T-cell (primary cell): Measurements from ENCODE around the gene SSBP2. TPM values are rescaled to one million over a fixed set of nuclear protein-coding genes. Genes with fewer than 3 reads are reported as not detected.

Experiments used
- ATAC-seq, 4 experiments: fragments of 200-7000 bp in 3 of 4; fragments of 150-1000 bp in 1 of 4; cut with Tn5 transposase; replicated peaks in 1 of 4; 1 replicate in 3 of 4; 2 replicates in 1 of 4; pipeline ENCODE4 v1.10.0; 2021; ENCODE audit warnings: moderate library complexity in 3 of 4, mild to moderate bottlenecking in 2 of 4, moderate number of reproducible peaks in 1 of 4
- CTCF ChIA-PET, 2 donors: fragments of 300-600 bp; sonication (Branson Sonifier 250); formaldehyde crosslinking; loops; one replicate each; lab custom pipeline; 2022; ENCODE audit warnings: antibody characterized with exemption in 2 of 2; lab: Charles Lee
- POLR2A ChIA-PET, 2 donors: fragments of 300-600 bp; sonication (Branson Sonifier 250); formaldehyde crosslinking; loops; one replicate each; lab custom pipeline; 2022; ENCODE audit warnings: antibody characterized with exemption in 2 of 2; lab: Charles Lee
- DNase-seq, 35 experiments: peaks; one replicate each; pipeline versions ENCODE4 v3.0.0 to v3.0.0-alpha.2; 2013 to 2023
- H3K27ac ChIP-seq: one replicate; pipeline ENCODE4 v1.5.1; 2013; ENCODE audit warnings: low read length
- H3K27me3 ChIP-seq, 2 experiments: replicated peaks in 1 of 2; 1 replicate in 1 of 2; 2 replicates in 1 of 2; pipeline versions ENCODE4 v1.6.1 to v1.7.0; 2013; ENCODE audit warnings: low read length in 1 of 2, mixed read lengths in 1 of 2; ENCODE audit not compliant: control insufficient read depth in 2 of 2, insufficient read depth in 2 of 2; ENCODE audit errors: extremely low read depth in 1 of 2
- H3K36me3 ChIP-seq, 2 donors: 1 replicate in 1 of 2; 2 replicates in 1 of 2; pipeline versions ENCODE4 v1.6.1 to v1.7.0; 2013; ENCODE audit warnings: low read length in 1 of 2; ENCODE audit not compliant: control insufficient read depth in 2 of 2, insufficient read depth in 1 of 2; ENCODE audit errors: extremely low read depth in 1 of 2
- H3K4me1 ChIP-seq, 2 experiments: 1 replicate in 1 of 2; 2 replicates in 1 of 2; pipeline versions ENCODE4 v1.6.1 to v1.7.0; 2013; ENCODE audit warnings: low read length in 2 of 2, mixed read lengths in 1 of 2; ENCODE audit not compliant: insufficient read depth in 2 of 2, control insufficient read depth in 1 of 2; ENCODE audit errors: extremely low read depth in 1 of 2
- H3K4me3 ChIP-seq, 2 donors: 1 replicate in 1 of 2; 2 replicates in 1 of 2; pipeline versions ENCODE4 v1.5.1 to v1.7.0; 2013; ENCODE audit warnings: mild to moderate bottlenecking in 2 of 2, low read length in 1 of 2, moderate library complexity in 1 of 2; ENCODE audit not compliant: control insufficient read depth in 1 of 2; ENCODE audit errors: extremely low read depth in 1 of 2
- H3K9me3 ChIP-seq: 2 replicates; pipeline ENCODE4 v1.7.0; 2013
- H3K27ac Mint-ChIP-seq, 2 donors: one replicate each; pipeline ENCODE4 v1.8.0; 2020 to 2021; ENCODE audit warnings: mild to moderate bottlenecking in 2 of 2, mixed read lengths in 2 of 2
- H3K27me3 Mint-ChIP-seq, 2 donors: one replicate each; pipeline ENCODE4 v1.8.0; 2021 to 2022; ENCODE audit warnings: mixed read lengths in 2 of 2
- H3K36me3 Mint-ChIP-seq: one replicate; pipeline ENCODE4 v1.8.0; 2021; ENCODE audit warnings: mixed read lengths
- H3K4me1 Mint-ChIP-seq, 3 donors: one replicate each; pipeline ENCODE4 v1.8.0; 2020 to 2022; ENCODE audit warnings: mixed read lengths in 3 of 3, mild to moderate bottlenecking in 1 of 3
- H3K4me3 Mint-ChIP-seq, 3 donors: one replicate each; pipeline ENCODE4 v1.8.0; 2020 to 2022; ENCODE audit warnings: mild to moderate bottlenecking in 3 of 3, mixed read lengths in 3 of 3, moderate library complexity in 3 of 3
- H3K9me3 Mint-ChIP-seq, 3 donors: one replicate each; pipeline ENCODE4 v1.8.0; 2020 to 2022; ENCODE audit warnings: mixed read lengths in 3 of 3
- WGBS: methylation state at CpG from one replicate; pipeline ENCODE4 v1.1.5; 2013; ENCODE audit warnings: missing lambda C conversion rate; ENCODE audit not compliant: insufficient coverage; 5-methylcytosine and 5-hydroxymethylcytosine counted together
- total RNA-seq, 35 experiments: library from RNA in 6 of 35; stranded (reverse) in 6 of 35; fragments of 120-200 nt in 1 of 35; gene quantifications; one replicate each; pipeline versions ENCODE4 v1.2.1 to v1.2.4 and lab custom pipeline; 2013 to 2026

Gene SSBP2
- total RNA-seq, 5 donors from 2014 or later (not counting 1 experiment from before 2014, with no cell fraction given) = 31.1 to 44.9 (median 35.8) TPM

DNA sequence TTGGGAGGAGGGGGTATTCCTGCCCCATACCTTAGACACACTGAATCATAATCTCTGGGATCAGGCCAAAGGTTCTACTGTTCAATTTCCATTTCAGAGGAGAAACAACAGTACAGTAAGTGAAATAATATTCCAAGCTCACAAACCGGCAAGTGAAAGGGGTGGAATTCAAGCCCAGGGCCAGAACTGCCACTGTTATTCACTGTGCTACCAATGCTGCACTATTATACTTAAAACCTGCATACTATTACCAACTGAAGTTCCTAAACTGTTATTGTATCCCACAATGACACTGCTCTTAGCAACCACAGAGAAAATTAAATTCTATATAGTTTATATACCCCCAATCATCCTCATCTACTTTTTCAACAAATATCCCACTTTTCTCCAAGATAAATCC is 24.6 kb downstream of the SSBP2 start:
- CTCF ChIA-PET = no interaction called here
- Histone ChIP-seq H3K4me1 (peaks cover 0 to 17% of the 10 kb centered on the region in 2 experiments), H3K36me3 (no peaks in the 10 kb centered on the region), H3K9me3 (no peaks in the 10 kb centered on the region), H3K4me3 (no peak overlapping the region), H3K27me3 (no peaks in the 10 kb centered on the region), H3K27ac (no peak overlapping the region)
- Mint-ChIP-seq H3K27ac (no peak overlapping the region), H3K27me3 (no peaks in the 10 kb centered on the region), H3K36me3 (no peaks in the 10 kb centered on the region), H3K4me3 (no peak overlapping the region), H3K9me3 (no peaks in the 10 kb centered on the region), H3K4me1 (peaks cover 57 to 61% (median 61%) of the 10 kb centered on the region in 3 donors)
- DNase-seq (no peak), ATAC-seq (no peak)
- WGBS = no CpG with 5 or more reads among the region's 1 CpG
- POLR2A ChIA-PET = interaction anchor here in 1 of 2 donors (0.6 kb wide), 1 partner anchor 1661 kb away, joined by 3 read pairs; no protein-coding TSS in a partner anchor

DNA sequence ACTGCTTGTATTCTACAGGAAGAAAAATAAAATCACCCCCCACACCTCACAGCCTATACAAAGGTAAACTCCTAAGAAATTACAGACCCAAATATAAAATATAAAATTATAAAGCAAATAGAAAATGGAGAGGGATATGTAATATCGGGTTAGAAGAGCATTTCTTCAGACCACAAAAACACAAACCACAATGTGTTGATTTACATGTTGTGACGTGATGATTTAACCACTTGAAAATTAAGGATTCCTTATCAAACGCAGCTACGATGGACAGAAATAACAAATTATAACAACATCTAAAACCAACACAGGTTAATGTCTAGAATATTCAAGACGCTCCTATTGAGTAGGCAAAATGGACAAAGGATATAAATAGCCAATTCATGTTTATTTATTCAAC is 26.3 kb downstream of the SSBP2 start:
- POLR2A ChIA-PET = no interaction called here
- H3K27ac Mint-ChIP-seq = no peak overlapping the region
- ATAC-seq (no peak), DNase-seq (no peak)
- peaks cover 0 to 28% of the 10 kb centered on the region in 2 experiments for H3K4me1 ChIP-seq
- no peak overlapping the region for H3K4me3 ChIP-seq
- H3K27ac ChIP-seq = no peak overlapping the region
- H3K27me3 Mint-ChIP-seq = no peaks in the 10 kb centered on the region
- H3K36me3 Mint-ChIP-seq = no peaks in the 10 kb centered on the region
- no peak overlapping the region for H3K4me3 Mint-ChIP-seq
- no peaks in the 10 kb centered on the region for H3K9me3 ChIP-seq
- peaks cover 72 to 78% (median 75%) of the 10 kb centered on the region in 3 donors for H3K4me1 Mint-ChIP-seq
- CTCF ChIA-PET = no interaction called here
- no peaks in the 10 kb centered on the region for H3K27me3 ChIP-seq
- H3K9me3 Mint-ChIP-seq = no peaks in the 10 kb centered on the region
- no peaks in the 10 kb centered on the region for H3K36me3 ChIP-seq
- WGBS = no CpG with 5 or more reads among the region's 5 CpGs

DNA sequence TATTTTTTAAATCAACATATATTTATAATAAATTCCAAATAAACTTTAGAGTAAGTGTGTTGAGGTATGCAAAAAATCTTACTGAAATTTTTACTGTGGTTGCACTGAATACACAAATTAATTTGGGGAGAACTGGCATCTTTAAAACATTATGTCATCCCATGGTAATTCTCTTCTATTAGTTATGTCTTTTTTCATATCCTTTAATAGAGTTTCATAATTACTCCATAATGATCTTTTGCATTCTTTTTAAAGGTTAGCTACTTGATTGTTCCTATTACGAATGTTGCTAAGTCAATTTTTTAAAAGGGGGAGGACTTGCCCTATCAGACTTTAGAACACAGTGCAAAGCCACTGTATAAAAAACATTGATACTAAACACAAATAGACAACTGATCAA is 26.8 kb downstream of the SSBP2 start:
- no peak for DNase-seq
- ChIA-PET POLR2A (no interaction called here), CTCF (no interaction called here)
- Histone ChIP-seq H3K27me3 (no peaks in the 10 kb centered on the region), H3K4me3 (no peak overlapping the region), H3K9me3 (no peaks in the 10 kb centered on the region), H3K4me1 (peaks cover 0 to 30% of the 10 kb centered on the region in 2 experiments), H3K36me3 (no peaks in the 10 kb centered on the region), H3K27ac (no peak overlapping the region)
- no peaks in the 10 kb centered on the region for H3K9me3 Mint-ChIP-seq
- no CpG with 5 or more reads among the region's 1 CpG for WGBS
- no peak overlapping the region for H3K27ac Mint-ChIP-seq
- H3K4me3 Mint-ChIP-seq = no peak overlapping the region
- peaks cover 76 to 83% (median 80%) of the 10 kb centered on the region in 3 donors for H3K4me1 Mint-ChIP-seq
- no peaks in the 10 kb centered on the region for H3K27me3 Mint-ChIP-seq
- no peak for ATAC-seq
- H3K36me3 Mint-ChIP-seq = no peaks in the 10 kb centered on the region

DNA sequence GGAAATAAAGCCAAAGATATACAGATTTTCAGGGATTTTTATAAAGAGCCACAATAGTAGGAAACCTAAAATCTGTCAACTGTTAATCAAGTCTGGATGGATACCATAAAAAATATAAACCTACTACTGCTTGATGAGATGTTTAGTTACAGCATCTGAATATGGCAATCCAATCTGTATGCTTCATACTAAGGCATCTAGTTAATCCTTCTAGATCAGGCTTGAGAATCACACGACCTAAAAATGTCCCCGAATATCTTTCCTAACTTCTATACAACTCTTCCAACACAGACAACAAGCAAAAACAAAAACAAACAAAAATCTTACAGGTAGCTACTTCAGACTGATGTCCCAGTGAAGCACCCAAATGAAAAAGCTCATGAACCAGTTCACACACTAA is 29.8 kb downstream of the SSBP2 start:
- H3K27ac Mint-ChIP-seq = peak overlapping the region in 1 of 2 donors; percentile 3
- no peaks in the 10 kb centered on the region for H3K36me3 ChIP-seq

DNA sequence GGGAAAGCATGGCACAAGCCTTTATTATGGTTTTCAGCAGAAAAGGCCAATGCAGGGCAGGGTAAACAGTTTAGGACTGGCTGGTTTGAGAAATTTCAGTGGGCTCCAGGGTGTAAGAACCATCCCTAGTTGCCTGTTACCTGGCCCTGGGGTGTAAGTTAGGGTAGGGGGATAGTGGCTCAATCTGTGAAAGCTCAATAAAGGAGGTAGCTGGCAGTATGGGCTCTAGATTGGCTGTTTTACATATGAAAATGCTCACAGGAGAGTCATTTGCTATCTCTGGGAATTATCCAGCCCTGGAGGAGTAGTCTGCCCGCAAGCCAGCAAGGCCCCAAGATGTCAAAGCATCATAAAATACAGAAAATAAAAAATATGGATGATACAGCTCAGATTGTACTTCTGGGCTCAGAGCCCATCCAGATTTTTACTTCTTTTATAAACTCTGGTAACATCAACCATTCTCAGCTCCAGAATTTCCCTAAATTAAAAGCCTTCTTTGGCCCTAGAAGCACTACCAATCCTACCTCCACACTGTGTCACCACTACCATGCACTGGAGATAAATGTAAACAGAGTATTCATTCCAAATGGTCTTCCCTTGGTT is 31.1 kb downstream of the SSBP2 start:
- H3K4me1 Mint-ChIP-seq = peaks cover 79 to 87% (median 84%) of the 10 kb centered on the region in 3 donors

More for the DNA sequence above, 29.8 kb downstream of the SSBP2 start:
- no CpG with 5 or more reads among the region's 2 CpGs for WGBS
- Mint-ChIP-seq H3K4me3 (peak overlapping the region in 2 of 3 donors; percentile 0 to 36), H3K36me3 (no peaks in the 10 kb centered on the region), H3K4me1 (peaks cover 79 to 85% (median 84%) of the 10 kb centered on the region in 3 donors), H3K27me3 (no peaks in the 10 kb centered on the region), H3K9me3 (no peaks in the 10 kb centered on the region)
- no peaks in the 10 kb centered on the region for H3K9me3 ChIP-seq
- ChIA-PET CTCF (no interaction called here), POLR2A (interaction anchor here (0.6 kb wide), 2 partner anchors 320 to 452 kb away, joined by 3 to 4 read pairs; no protein-coding TSS in a partner anchor)
- no peak overlapping the region for H3K4me3 ChIP-seq
- H3K27me3 ChIP-seq = no peaks in the 10 kb centered on the region
- no peak for DNase-seq
- H3K27ac ChIP-seq = no peak overlapping the region
- peaks cover 0 to 45% of the 10 kb centered on the region in 2 experiments for H3K4me1 ChIP-seq
- no peak for ATAC-seq

DNA sequence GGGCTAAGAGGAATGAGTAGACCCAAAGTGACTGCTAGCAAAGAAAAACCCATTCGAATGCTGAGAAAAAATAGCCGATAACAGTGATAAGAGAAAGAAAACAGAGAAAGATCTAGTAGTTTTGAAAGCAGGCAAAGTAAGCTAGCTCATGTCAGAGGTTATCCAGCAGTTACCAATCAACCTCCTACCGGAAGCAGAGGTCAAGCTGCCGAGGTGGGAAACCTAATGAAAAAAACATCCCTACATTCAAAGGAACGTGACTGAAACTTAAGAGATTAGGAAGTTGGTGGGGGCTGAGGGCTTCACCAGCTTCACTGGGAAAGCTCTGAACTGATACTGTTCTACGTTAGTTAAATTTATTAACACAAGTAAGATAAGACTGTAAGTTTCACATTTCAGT is 32.6 kb downstream of the SSBP2 start:
- H3K27ac Mint-ChIP-seq = peak overlapping the region; percentile 2 to 11
- CTCF ChIA-PET = interaction anchor here in 1 of 2 donors (0.6 to 1.2 kb wide), 2 partner anchors 22 to 26 kb away, joined by 3 to 4 read pairs; no protein-coding TSS in a partner anchor

More for the DNA sequence above, 31.1 kb downstream of the SSBP2 start:
- Histone ChIP-seq H3K4me1 (peaks cover 0 to 43% of the 10 kb centered on the region in 2 experiments), H3K9me3 (no peaks in the 10 kb centered on the region), H3K27me3 (no peaks in the 10 kb centered on the region), H3K4me3 (no peak overlapping the region), H3K27ac (no peak overlapping the region), H3K36me3 (no peaks in the 10 kb centered on the region)
- ATAC-seq = no peak
- ChIA-PET CTCF (interaction anchor here in 1 of 2 donors (0.8 kb wide), 1 partner anchor 118 kb away, joined by 3 read pairs; no protein-coding TSS in a partner anchor), POLR2A (interaction anchor here in 1 of 2 donors (0.5 to 0.6 kb wide), 2 partner anchors 27 to 978 kb away, joined by 4 to 6 read pairs; no protein-coding TSS in a partner anchor)
- WGBS = no CpG with 5 or more reads among the region's 1 CpG
- Mint-ChIP-seq H3K27ac (peak overlapping the region in 1 of 2 donors; percentile 8), H3K9me3 (no peaks in the 10 kb centered on the region), H3K27me3 (no peaks in the 10 kb centered on the region), H3K36me3 (peaks cover under 1% of the 10 kb centered on the region), H3K4me3 (peak overlapping the region in 1 of 3 donors; percentile 36)
- DNase-seq = no peak

More for the DNA sequence above, 32.6 kb downstream of the SSBP2 start:
- Mint-ChIP-seq H3K36me3 (peaks cover 6% of the 10 kb centered on the region), H3K27me3 (no peaks in the 10 kb centered on the region), H3K4me3 (peak overlapping the region; percentile 5 to 34 (median 11)), H3K9me3 (no peaks in the 10 kb centered on the region), H3K4me1 (peaks cover 80 to 81% (median 81%) of the 10 kb centered on the region in 3 donors)
- H3K4me1 ChIP-seq = peaks cover 0 to 37% of the 10 kb centered on the region in 2 experiments
- DNase-seq = no peak
- POLR2A ChIA-PET = interaction anchor here in 1 of 2 donors (0.5 to 0.6 kb wide), 2 partner anchors 26 to 80 kb away, joined by 3 to 4 read pairs; no protein-coding TSS in a partner anchor
- no peaks in the 10 kb centered on the region for H3K36me3 ChIP-seq
- H3K27me3 ChIP-seq = no peaks in the 10 kb centered on the region
- no CpG with 5 or more reads among the region's 6 CpGs for WGBS
- no peak overlapping the region for H3K27ac ChIP-seq
- no peak overlapping the region for H3K4me3 ChIP-seq
- H3K9me3 ChIP-seq = no peaks in the 10 kb centered on the region
- no peak for ATAC-seq
